OCI-M1 (cell line): ENCODE measurements around the gene CD19.
A peak's percentile ranks its signal among the peaks of the same experiment; 100 is the strongest.

Source experiments
- DNase-seq: peaks from one replicate; lab custom pipeline; 2025; lab: John Stamatoyannopoulos, UW

The CD19 gene

GRCh38 chr16:28982418-28982817 lies 50.6 kb downstream of the CD19 start:
- no peak for DNase-seq

- no peak for DNase-seq
These were observed 51.2 kb downstream of the CD19 start for GRCh38 chr16:28982949-28983348.

- no peak for DNase-seq
These were observed 51.9 kb downstream of the CD19 start for GRCh38 chr16:28983644-28984043.

GRCh38 chr16:28984091-28984490 lies 52.3 kb downstream of the CD19 start:
- no peak for DNase-seq

- DNase-seq, result peak; percentile 73
These were observed 52.9 kb downstream of the CD19 start, which contains the start of gene LAT for GRCh38 chr16:28984619-28985135. Gene LAT, plus strand, starts transcription at chr16:28985052. Its CDS starts 366 bp downstream, at chr16:28985418.

- DNase-seq, result no peak
These were observed 53.7 kb downstream of the CD19 start for GRCh38 chr16:28985211-28986041.

- DNase-seq, result no peak
These were observed 54.3 kb downstream of the CD19 start for GRCh38 chr16:28986046-28986445.

GRCh38 chr16:28986492-28986891 lies 54.7 kb downstream of the CD19 start:
- no peak for DNase-seq

- DNase-seq, result no peak
These were observed 55.5 kb downstream of the CD19 start for GRCh38 chr16:28987170-28987853.
